LoVo (cell line): ENCODE results near the gene IGF1R.

Source experiments
- DNase-seq: peaks from one replicate; pipeline ENCODE4 v3.0.0-alpha.2; 2016; ENCODE audit warnings: low spot score

IGF1R gene

DNA sequence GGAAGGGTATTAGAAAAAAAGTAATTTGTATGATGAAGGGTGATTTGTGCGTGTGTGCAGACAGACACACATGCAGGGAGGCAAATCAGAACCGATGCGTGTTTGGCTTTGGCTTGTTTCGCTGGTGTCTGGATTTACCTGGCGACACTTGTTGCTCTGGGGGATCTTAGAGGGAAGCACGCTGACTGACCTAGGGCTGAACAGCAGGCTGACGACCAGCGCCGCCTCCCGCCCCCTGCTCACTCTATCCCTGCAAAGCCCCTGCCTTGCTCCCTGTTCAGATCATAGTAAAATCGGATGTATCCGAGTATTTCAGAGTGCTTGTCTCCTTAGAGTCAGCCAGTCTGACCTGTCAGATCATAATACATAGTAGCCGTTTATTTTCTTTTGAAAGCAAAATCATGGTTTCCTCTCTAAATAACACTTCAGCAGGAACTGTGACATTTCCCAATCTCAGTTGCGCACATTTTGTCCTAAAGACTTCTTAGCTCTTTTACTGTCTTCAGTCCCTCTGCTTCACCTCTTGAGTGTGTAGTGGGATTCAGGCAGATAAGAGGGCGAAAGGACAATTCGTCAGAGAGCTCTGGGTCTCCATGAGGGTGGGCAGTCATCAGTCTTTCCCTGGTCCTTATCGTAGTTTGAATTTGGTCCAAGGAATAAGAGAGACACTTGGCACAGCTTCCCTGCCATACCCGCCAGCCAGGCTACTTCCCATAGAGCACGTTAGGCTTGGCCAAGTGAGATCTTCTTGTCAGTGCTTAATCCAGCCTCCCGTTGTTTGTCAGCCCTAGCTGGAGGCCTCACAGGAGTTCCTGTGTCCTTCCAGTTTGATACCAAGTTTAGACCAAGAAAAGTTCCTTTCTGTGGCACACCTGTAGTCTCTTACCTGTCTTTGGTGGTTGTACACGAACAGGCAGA lies 261.9 kb downstream of the IGF1R start:
- DNase-seq: no peak

- DNase-seq: no peak
Observed at GRCh38 chr15:98914626-98915025, 266.3 kb downstream of the IGF1R start.

DNA sequence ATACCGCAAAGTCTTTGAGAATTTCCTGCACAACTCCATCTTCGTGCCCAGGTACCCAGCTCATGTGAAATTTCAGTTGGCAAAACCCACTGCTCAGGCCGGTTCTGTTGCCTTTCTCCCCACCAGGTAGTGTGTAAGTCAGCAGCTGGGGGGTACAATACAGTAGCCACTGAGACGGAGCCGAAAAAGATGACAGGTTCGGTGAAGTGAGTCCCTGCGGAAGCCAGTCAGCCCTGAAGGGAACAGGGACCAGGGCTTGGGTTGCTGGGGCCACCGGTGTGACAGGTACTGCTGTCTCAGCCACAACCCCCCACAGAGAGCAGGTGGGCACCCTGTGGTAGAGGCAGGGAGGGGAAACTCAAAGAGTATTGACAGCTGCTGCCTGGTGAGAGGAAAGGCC lies 268.5 kb downstream of the IGF1R start:
- DNase-seq: no peak

DNA sequence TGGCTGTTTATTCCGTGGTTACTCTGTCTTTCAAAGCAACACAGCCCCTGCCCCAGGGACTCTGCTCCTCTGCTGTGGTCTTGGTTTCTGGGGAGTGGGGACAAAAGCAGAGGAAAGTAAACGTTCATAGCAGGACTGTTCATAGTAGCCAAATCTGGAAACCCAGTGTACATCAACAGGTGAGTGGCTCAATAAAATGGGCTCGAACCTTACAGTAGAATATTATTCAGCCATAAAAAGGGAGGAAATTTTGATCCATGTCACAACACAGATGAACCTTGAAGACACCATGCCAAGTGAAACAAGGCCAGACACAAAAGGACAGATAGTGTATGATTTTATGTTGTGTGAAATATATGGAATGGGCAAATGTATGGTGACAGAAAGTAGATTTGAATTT lies 269.1 kb downstream of the IGF1R start:
- DNase-seq: no peak

DNA sequence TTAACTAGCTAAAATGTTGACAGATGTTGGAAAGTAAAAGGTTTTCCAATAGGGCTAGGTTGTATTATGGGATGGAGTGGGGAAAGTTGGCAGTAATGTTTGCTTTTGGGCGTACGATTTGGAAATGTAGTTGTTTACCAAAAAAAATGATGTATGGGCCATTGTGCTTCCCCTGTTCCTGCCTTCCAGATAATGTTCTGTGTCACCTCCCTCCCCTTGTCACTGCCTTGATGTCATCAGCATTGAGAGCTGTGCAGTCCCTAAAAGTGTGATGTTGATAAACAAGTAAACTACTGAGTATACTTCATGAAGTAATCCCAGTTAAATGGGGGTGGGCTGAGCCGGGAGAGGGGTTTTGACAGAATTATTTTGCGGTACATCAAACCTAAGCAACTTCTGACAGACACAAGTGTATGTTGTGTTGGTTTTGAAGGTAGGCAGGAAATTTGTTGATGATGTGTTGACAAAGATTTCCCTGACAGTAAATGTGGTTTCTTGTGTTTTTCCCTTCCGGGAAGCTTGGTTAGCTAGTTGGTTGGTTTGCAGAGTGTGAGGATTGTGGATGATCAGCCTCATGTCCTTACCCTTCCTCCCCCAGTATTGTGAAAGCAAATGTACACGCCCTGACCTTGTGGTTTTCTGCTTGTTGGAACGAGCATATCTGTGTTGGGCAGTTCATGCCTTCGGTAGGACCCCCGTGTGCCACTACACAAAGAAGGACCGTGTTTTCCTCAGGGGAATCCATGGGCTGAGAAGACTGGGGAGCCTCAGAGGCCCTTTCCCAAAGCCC lies 271.9 kb downstream of the IGF1R start:
- DNase-seq: no peak

DNA sequence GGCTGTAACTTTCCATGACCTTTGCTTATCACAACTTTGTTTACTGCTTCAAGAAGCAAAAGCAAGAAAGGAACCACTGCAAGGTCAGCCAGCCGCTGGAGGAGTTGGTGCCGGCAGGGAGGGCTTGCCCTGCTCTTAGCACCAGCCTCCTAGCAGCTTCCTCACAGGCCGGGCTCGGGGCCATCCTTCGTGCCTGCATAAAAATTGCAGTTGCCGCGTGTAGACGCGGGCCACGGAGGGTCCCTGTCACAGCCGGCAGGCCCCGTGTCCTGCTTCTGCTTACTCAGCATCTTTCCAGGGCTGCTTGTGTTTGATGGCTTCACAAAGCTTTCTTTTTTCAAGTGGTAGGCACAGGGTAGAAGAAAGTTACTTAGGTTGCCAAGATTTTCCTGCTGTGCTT lies 274.8 kb downstream of the IGF1R start:
- DNase-seq: no peak

- no peak for DNase-seq
Observed at GRCh38 chr15:98923579-98923978, 275.2 kb downstream of the IGF1R start.

DNA sequence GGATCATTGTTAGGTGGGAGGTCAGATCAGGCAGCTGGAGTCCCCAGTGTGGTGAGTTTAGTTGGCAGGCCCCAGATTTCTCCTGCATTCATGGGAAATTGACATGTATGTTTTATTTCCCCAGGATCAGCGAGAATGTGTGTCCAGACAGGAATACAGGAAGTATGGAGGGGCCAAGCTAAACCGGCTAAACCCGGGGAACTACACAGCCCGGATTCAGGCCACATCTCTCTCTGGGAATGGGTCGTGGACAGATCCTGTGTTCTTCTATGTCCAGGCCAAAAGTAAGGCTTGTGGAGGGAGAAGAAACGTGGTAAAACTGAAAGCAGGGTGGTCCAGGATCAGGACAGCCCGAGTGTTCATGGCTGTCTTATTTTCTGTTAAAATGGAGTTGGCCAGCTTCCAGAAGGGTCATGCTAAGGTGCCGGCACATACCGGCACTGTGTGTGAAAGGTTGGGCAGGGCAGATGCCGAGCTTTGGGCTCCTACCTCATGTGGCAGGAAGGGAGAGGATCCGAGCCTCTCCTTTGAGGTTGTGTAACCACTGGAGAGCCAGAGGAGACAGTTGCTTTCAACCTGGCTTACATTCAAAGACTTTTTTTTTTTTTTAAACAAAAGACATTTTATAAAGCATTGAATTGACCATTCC lies 276.2 kb downstream of the IGF1R start:
- no peak for DNase-seq

DNA sequence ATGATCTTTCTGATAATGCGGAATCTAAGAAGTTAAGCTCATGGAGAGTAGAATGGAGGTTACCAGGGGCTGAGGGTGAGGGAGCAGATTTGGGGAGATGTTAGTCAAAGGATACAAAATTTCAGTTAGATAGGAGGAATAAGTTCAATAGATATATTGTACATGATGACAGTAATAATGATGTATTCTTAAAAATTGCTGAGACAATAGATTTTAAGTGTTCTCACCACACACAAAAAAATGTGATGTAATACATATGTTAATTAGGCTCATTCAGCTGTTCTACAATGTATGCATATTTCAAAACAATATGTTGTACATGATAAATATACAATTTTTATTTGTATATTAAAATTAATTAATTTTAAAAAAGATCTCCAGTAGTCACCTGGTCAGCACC lies 277.9 kb downstream of the IGF1R start:
- DNase-seq: no peak

DNA sequence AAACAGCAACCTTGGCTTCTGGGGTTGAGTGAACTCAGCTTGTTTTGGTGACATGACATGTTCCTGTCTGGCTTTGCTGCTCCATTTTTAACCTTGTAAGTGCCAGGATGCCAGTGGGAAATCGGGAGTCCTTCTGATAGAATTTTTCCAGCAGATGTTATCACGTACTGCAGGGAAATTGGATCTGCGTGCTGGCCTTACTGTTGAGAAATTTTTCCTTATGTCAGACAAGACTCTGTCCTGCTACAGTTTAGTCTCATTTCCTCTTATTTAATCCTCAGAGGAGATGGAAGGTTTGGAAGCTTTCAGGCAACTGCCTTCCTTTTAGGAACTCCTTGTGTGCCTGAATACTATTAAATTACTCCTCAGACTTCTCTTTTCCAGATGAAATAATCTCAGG lies 278.7 kb downstream of the IGF1R start:
- no peak for DNase-seq

DNA sequence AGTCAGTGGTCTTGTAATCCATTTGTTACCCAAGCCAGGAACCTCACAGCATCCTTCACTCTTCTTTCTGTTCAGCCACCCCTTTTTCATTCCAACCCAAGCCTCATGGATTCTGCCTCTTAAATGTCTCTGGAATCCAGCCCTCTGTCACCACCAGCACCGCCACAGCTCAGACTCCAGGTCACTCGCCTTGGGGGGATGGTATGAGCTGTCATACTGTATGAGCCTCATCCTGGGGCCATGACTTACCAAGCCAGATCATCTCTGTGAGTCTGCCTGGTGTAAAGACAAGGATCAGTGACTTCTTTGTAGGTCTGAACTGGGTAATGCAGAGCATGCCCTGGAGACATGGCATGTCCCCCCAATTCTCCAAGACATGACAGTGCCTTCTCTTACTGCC lies 279.7 kb downstream of the IGF1R start:
- DNase-seq: no peak

GRCh38 chr15:98930576-98930975 lies 282.2 kb downstream of the IGF1R start:
- no peak for DNase-seq

DNA sequence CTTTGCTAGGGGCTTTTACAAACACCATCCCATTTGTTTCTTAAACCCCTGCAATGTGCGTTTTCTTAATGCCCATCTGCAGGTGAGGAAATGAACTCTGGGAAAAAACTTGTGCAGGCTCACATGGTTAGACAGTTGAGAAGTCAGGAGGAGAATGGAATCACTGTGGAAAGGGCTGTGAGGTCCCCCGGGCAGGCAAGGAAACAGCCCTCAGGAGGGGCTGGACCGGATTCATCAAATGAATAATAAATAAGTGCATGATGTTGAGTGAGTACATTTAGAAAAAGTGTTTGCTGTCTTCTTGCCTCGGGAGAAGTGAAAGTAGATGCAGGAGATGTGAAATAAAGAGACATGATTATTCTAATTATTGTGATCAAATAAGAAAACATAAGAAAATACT lies 282.7 kb downstream of the IGF1R start:
- no peak for DNase-seq

DNA sequence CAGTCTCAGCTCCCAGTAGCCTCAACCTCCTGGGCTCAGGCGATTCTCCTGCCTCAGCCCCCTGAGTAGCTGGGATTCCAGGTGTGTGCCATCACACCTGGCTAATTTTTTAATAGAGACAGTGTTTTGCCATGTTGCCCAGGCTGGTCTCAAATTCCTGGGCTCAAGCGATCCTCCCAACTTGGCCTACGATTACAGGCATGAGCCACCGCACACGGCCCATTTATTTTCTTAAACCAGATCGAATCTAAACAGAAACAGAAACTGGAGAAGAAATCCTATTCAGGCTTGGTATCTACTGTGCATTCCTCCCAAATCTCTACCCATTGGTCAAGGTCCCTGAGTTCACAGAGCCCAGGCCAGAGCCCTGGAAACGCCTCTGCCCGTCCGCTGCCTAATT lies 285.1 kb downstream of the IGF1R start:
- DNase-seq: no peak

DNA sequence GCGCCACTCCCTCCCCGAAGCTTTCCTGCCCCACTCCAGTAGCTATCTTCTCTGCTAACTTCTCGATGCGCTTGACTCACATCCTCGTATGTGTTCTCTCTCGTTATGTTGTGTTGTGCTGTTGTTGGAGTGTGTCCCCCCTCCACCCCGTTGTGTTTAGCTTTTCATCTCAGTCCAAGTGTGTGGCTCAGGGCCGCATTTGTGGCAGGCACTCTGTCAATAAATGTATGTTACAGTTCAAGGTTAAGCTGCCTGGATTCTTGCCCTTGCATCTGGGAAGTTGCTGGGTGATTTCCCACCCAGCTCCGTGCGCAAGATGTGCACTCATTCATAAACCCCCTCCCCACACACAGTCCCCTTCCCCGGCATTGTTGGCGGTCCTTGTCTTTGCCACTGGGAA lies 287.4 kb downstream of the IGF1R start:
- no peak for DNase-seq

GRCh38 chr15:98937413-98938104 lies 289.2 kb downstream of the IGF1R start:
- DNase-seq: no peak

GRCh38 chr15:98938105-98938417 lies 289.7 kb downstream of the IGF1R start:
- no peak for DNase-seq

DNA sequence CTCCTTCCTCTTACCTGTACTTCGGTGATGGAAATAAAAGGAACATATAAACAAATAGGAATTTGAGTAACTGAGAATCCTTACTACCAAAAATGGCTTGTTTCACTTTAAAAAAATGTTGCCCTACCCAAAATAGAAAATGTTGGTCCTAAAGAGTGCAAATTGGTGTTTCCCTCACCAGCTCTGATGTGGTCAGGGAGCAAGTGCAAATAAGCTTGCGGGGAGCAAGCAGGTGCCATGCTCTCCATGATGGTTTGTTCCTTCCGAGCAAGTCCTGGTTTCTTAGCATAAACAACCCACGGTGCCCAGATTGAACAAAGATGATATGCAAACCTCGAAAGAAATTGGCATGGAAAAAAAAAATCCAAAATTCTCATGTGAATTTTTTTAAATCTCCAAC lies 290.5 kb downstream of the IGF1R start:
- DNase-seq: no peak

DNA sequence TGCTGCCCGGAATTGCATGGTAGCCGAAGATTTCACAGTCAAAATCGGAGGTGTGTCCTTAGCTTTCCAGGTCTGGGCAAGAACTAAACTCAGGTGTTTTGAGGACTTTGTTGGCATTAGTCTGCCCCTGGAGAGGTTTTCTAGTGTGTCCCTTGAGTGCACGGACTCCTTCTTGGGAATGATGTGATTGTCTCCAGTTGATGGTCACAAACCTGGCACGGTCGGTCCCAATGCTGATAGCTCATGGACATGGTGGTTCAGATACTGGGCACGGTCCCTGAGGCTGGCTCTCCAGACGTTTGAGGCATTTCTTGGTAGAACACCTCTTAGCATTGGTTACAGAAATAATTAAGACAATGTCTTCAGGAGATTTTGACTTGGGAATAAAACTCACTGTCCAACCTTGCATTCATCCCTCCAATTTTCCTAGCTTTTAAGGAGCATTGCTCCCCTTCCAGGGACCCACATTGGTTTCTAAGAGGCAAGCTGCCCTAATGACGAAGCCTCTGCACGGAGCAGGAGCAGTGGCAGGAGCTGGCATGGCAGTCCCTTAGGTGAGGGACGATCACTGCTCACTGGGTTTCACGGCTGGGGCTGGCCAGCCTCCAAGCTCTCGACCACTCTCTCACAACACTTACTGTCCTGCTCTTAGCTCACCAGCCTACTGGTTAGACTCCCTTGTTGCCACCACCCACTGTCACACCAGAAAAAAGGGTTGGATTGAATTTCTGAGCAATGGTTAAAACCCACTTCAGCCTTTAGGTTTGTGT lies 291.2 kb downstream of the IGF1R start:
- no peak for DNase-seq

GRCh38 chr15:98941595-98942255 lies 293.4 kb downstream of the IGF1R start:
- DNase-seq: no peak

GRCh38 chr15:98942431-98942830 lies 294.1 kb downstream of the IGF1R start:
- DNase-seq: no peak
